Subcutaneous abdominal adipose tissue (tissue), 5 donors: Measurements from ENCODE around the gene ASF1A.
"Not testable (repeated sequence)": the region's sequence is repeated elsewhere in the genome, so short reads cannot be mapped to it uniquely, and the experiment has no call there.

ENCODE experiments used
- H3K27ac ChIP-seq: one replicate; pipeline ENCODE4 v1.7.0; 2013; ENCODE audit warnings: low read depth, mild to moderate bottlenecking, inconsistent platforms, low read length, moderate library complexity
- H3K27me3 ChIP-seq, 5 donors: one replicate each; pipeline ENCODE4 v1.7.0; 2013; ENCODE audit warnings: low read length in 5 of 5, inconsistent platforms in 1 of 5; ENCODE audit not compliant: control insufficient read depth in 5 of 5, insufficient read depth in 4 of 5
- H3K36me3 ChIP-seq, 5 donors: one replicate each; pipeline ENCODE4 v1.7.0; 2013; ENCODE audit warnings: low read length in 5 of 5; ENCODE audit not compliant: control insufficient read depth in 5 of 5, insufficient read depth in 5 of 5
- H3K4me1 ChIP-seq, 5 donors: one replicate each; pipeline ENCODE4 v1.7.0; 2013; ENCODE audit warnings: low read length in 5 of 5, mild to moderate bottlenecking in 3 of 5, moderate library complexity in 1 of 5; ENCODE audit not compliant: control insufficient read depth in 5 of 5, insufficient read depth in 5 of 5
- H3K4me3 ChIP-seq, 5 donors: one replicate each; pipeline ENCODE4 v1.7.0; 2013; ENCODE audit warnings: low read length in 5 of 5, low read depth in 1 of 5
- H3K9ac ChIP-seq, 5 donors: one replicate each; pipeline ENCODE4 v1.7.0; 2013; ENCODE audit warnings: low read length in 5 of 5, mild to moderate bottlenecking in 4 of 5, moderate library complexity in 3 of 5
- H3K9me3 ChIP-seq, 5 donors: one replicate each; pipeline ENCODE4 v1.7.0; 2013; ENCODE audit warnings: low read length in 5 of 5; ENCODE audit not compliant: control insufficient read depth in 5 of 5
- donor health status: healthy.
- donor health status: healthy.
- donor health status: healthy.
- donor health status: healthy.
- donor health status: healthy.

ASF1A gene

DNA sequence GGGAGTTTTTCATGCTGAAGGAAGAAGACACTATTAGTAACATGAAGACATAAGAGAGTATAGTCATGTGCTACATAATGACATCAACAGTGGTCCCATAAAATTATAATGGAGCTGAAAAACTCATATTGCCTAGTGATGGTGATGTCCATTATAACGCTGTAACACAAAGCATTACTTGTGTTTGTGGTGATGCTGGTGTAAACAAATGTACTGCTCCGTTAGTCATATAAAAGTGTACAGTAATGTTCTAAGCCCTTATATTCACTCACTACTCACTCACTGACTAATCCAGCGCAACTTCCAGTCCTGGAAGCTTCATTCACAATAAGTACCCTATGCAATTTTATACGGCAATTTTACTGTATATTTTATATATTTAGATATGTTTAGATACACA lies 26.8 kb upstream of the ASF1A start:
- H3K27me3 ChIP-seq, result no peaks in the 10 kb centered on the region
- H3K4me1 ChIP-seq, result peaks cover 0 to 15% (median 7%) of the 10 kb centered on the region in 5 donors
- H3K9ac ChIP-seq, result no peak overlapping the region
- H3K36me3 ChIP-seq, result peaks cover 0 to 5% (median 0%) of the 10 kb centered on the region in 5 donors
- no peak overlapping the region for H3K27ac ChIP-seq
- no peaks in the 10 kb centered on the region for H3K9me3 ChIP-seq
- no peak overlapping the region for H3K4me3 ChIP-seq

DNA sequence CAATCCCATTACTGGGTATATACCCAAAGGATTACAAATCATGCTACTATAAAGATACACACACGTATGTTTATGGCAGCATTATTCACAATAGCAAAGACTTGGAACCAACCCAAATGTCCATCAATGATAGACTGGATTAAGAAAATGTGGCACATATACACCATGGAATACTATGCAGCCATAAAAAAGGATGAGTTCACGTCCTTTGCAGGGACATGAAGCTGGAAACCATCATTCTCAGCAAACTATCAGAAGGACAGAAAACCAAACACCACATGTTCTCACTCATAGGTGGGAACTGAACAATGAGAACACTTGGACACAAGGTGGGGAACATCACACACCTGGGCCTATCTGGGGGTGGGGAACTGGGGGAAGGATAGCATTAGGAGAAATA lies 25.1 kb upstream of the ASF1A start:
- H3K9ac ChIP-seq, H3K9me3 ChIP-seq, H3K4me3 ChIP-seq, H3K27ac ChIP-seq, H3K27me3 ChIP-seq, H3K36me3 ChIP-seq: not testable (repeated sequence)
- peaks cover 0 to 15% (median 7%) of the 10 kb centered on the region in 5 donors for H3K4me1 ChIP-seq

DNA sequence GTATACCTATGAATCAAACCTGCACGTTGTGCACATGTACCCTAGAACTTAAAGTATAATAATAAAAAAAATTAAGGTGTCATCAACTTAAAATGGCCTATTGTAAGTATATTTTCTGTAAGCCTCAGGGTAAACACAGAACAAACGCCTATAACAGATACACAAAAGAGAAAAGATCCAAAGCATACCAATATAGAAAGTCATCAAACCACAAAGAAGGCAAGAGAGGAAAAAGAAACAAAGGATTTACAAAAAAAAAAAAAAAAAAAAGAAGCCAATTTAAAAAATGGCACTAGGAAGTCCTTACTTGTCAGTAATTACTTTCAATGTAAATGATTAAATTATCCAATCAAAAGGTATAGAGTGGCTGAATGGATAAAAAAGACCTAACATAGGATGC lies 24.6 kb upstream of the ASF1A start:
- Histone ChIP-seq H3K36me3 (peaks cover 0 to 5% (median 0%) of the 10 kb centered on the region in 5 donors), H3K27me3 (no peaks in the 10 kb centered on the region), H3K9me3 (no peaks in the 10 kb centered on the region), H3K4me1 (peaks cover 0 to 12% (median 7%) of the 10 kb centered on the region in 5 donors), H3K9ac (no peak overlapping the region), H3K27ac (no peak overlapping the region), H3K4me3 (no peak overlapping the region)

DNA sequence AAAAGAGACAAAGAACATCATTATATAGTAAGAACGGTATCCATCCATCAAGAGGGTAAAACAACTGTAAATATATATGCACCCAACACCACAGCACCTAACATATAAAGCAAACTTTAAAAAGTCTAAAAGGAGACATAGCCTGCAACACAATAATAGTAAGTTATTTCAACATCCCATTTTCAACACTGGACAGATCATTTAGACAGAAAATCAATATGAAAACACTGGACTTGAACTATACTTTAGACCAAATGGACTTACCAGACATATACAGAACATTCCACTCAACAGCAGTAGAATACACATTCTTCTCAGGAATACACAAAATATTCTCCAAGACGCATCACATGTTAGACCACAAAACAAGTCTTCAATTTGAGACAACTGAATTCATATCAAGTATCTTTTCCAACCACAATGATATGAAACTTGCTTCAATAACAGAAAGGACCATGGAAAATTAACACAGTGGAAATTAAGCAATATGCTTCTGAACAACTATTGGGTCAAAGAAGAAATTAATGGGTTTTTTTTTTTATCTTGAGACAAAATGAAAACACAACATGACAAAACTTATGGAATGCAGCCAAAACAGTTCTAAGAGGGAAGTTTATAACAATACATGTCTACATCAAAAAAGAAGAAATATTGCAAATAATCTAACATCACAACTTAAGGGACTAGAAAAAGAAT lies 23.9 kb upstream of the ASF1A start:
- Histone ChIP-seq H3K27me3 (no peaks in the 10 kb centered on the region), H3K4me3 (no peak overlapping the region), H3K4me1 (peaks cover 0 to 5% (median 0%) of the 10 kb centered on the region in 5 donors), H3K36me3 (peaks cover 0 to 5% (median 0%) of the 10 kb centered on the region in 5 donors), H3K9me3 (no peaks in the 10 kb centered on the region), H3K27ac (no peak overlapping the region), H3K9ac (no peak overlapping the region)

DNA sequence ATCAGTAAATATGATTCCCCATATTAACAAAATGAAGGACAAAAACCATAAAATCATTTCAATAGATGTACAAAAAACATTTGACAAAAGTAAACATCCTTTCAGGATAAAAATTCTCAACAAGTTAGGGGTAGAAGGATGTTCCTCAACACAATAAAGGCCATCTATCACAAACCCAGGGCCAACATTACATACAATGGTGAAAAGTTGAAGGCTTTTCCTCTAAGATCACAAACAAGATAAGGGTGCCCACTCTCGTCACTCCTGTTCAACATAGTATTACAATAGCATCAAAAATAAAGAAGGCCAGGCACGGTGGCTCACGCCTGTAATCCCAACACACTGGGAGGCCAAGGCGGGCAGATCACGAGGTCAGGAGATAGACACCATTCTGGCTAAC lies 22.6 kb upstream of the ASF1A start:
- Histone ChIP-seq H3K27me3 (no peaks in the 10 kb centered on the region), H3K36me3 (peaks cover 0 to 5% (median 0%) of the 10 kb centered on the region in 5 donors)

DNA sequence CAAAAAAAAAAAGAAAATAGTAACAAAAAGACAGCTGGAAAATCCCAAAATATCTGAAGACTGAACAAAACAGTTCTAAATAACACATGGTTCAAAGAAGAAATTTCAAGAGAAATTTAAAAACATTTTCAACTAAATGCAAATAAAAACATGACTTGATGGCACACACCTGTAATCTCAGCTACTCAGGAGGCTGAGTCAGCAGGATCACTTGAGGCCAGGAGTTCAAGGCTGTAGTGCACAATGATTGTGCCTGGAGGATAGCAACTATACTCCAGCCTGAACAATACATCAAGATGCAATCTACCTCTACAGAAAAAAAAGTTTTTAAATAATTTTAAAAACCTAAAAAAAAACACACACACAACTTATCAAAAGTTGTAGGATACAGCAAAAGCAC lies 21.6 kb upstream of the ASF1A start:
- Histone ChIP-seq H3K27me3 (no peaks in the 10 kb centered on the region), H3K9me3 (no peaks in the 10 kb centered on the region), H3K4me1 (peaks cover 0 to 3% (median 0%) of the 10 kb centered on the region in 5 donors), H3K36me3 (peaks cover 0 to under 1% (median 0%) of the 10 kb centered on the region in 5 donors), H3K27ac (no peak overlapping the region), H3K9ac (no peak overlapping the region), H3K4me3 (no peak overlapping the region)

More for the DNA sequence above, 22.6 kb upstream of the ASF1A start:
- H3K9ac ChIP-seq, result no peak overlapping the region
- H3K27ac ChIP-seq, result no peak overlapping the region
- H3K4me3 ChIP-seq, result no peak overlapping the region
- H3K9me3 ChIP-seq, result no peaks in the 10 kb centered on the region
- H3K4me1 ChIP-seq, result peaks cover 0 to 3% (median 0%) of the 10 kb centered on the region in 5 donors

DNA sequence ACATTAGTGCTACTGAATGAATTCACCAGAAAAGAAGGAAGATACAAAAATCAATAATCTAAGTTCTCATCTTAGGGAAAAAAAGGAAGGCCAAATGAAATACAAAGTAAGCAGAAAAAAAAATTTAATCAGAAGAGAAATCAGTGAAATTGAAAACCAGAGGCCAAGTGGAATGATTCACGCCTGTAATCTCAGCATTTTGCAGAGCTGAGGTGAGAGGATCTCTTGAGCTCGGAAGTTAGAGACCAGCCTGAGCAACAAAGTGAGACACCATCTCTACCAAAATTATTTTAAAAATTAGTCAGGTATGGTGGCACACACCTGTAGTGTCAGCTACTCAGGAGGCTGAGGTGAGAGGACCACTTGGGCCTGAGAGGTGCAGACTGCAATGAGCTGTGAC lies 21.2 kb upstream of the ASF1A start:
- Histone ChIP-seq H3K27ac (no peak overlapping the region), H3K4me3 (no peak overlapping the region), H3K4me1 (peaks cover 0 to 3% (median 0%) of the 10 kb centered on the region in 5 donors), H3K27me3 (no peaks in the 10 kb centered on the region), H3K36me3 (no peaks in the 10 kb centered on the region), H3K9me3 (no peaks in the 10 kb centered on the region), H3K9ac (no peak overlapping the region)

DNA sequence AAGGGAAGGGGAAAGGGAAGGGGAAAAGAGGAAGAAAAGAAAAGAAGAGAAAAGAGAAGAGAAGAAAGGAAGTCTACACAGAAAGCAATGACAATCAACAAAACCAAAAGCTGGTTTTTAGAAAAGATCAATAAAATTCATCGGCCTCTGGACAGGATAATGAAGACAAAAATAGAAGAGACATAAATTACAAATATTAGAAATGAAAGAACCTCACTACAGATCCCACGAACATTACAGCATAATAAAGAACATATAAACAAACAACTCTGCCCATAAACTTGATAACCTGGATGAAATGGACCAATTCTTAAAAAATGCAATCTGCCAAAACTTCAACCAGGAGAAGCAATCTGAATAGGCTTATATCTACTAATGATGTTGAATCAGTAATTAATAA lies 20.7 kb upstream of the ASF1A start:
- no peaks in the 10 kb centered on the region for H3K36me3 ChIP-seq
- no peak overlapping the region for H3K9ac ChIP-seq
- no peaks in the 10 kb centered on the region for H3K27me3 ChIP-seq
- H3K27ac ChIP-seq, result no peak overlapping the region
- no peaks in the 10 kb centered on the region for H3K9me3 ChIP-seq
- peaks cover 0 to 3% (median 0%) of the 10 kb centered on the region in 5 donors for H3K4me1 ChIP-seq
- no peak overlapping the region for H3K4me3 ChIP-seq

DNA sequence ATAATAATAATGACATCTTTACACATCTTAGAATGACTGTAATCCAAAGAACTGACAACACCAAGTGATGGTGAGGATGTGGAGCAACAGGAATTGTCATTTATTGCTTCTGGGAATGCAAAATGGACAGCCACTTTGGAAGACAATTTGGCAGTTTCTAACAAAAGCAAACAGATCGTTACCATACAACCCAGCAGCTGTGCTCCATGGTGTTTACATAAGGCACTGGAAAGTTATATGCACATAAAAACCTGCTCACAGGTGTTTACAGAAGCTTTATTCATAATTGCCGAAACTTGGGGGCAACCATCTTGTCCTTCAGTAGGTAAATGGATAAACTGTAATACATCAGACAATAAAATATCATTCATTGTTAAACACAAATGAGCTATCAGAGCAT lies 18.3 kb upstream of the ASF1A start:
- Histone ChIP-seq H3K4me3 (no peak overlapping the region), H3K4me1 (peaks cover 0 to 7% (median 6%) of the 10 kb centered on the region in 5 donors), H3K27ac (no peak overlapping the region), H3K36me3 (no peaks in the 10 kb centered on the region), H3K27me3 (no peaks in the 10 kb centered on the region), H3K9ac (no peak overlapping the region), H3K9me3 (no peaks in the 10 kb centered on the region)

DNA sequence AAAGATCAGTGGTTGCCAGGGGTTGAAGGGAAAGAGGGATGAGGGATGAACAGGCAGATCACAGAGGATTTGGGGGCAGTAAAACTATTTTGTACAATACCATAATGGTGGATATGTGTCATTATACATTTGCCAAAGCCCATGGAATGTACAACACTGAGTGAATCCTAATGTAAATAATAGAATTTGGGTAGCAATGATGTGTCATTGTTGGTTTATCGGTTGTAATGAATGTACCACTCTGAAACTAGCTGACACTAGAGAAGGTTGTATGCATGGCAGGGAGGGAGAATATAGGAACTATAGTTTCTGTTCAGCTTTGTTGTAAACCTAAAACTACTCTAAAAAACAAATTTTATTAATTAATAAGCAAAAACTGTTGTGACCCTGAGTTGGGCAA lies 17.8 kb upstream of the ASF1A start:
- Histone ChIP-seq H3K36me3 (no peaks in the 10 kb centered on the region), H3K4me1 (peaks cover 0 to 11% (median 7%) of the 10 kb centered on the region in 5 donors), H3K27me3 (no peaks in the 10 kb centered on the region), H3K9me3 (no peaks in the 10 kb centered on the region), H3K9ac (no peak overlapping the region), H3K27ac (no peak overlapping the region), H3K4me3 (no peak overlapping the region)
